Inferior parietal cortex (tissue), 1 donor: ENCODE data around the gene RAB3GAP2.
"Not testable (repeated sequence)": the region's sequence is repeated elsewhere in the genome, so short reads cannot be mapped to it uniquely, and the experiment has no call there.

Source experiments
- DNase-seq: peaks from one replicate; pipeline ENCODE4 v3.0.0-alpha.2; 2016; ENCODE audit errors: extremely low spot score

Gene RAB3GAP2

DNA sequence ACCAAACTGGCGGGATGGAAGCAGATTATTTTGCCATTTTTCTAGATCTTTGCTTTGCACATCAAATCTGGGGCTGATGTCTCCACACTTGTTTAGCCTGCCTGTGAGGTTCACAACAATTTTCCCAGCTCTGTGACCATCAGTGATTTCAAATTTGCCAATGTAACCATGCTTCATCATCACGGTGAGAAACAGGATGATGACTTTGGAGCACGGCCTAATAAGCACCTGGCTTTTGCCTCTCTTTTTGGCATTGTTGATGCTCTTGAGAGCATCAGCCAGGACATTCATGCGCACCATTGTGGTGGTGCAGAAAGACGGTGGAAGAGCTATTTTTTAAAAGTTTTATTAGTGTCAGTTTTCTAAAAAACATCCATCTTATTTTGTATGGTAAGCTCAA, 128.2 kb downstream of the RAB3GAP2 start:
- no peak for DNase-seq

DNA sequence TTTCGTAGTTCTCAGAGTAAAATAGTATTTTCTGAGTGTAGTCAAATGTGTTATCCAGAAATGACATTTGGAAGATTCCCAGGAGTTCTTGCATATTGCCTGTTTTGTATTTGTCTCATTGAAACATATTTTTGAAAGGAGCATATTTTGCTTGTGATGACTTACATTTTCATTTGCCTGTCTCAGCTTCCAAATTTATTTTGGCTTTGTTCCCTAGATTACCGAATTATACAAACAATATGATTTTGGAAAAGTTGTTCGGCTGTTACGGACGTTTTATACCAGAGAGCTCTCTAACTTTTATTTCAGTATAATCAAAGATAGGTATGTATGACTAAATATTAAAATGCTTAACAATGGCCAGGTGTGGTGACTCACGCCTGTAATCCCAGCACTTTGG, 132.3 kb downstream of the RAB3GAP2 start:
- DNase-seq: no peak

DNA sequence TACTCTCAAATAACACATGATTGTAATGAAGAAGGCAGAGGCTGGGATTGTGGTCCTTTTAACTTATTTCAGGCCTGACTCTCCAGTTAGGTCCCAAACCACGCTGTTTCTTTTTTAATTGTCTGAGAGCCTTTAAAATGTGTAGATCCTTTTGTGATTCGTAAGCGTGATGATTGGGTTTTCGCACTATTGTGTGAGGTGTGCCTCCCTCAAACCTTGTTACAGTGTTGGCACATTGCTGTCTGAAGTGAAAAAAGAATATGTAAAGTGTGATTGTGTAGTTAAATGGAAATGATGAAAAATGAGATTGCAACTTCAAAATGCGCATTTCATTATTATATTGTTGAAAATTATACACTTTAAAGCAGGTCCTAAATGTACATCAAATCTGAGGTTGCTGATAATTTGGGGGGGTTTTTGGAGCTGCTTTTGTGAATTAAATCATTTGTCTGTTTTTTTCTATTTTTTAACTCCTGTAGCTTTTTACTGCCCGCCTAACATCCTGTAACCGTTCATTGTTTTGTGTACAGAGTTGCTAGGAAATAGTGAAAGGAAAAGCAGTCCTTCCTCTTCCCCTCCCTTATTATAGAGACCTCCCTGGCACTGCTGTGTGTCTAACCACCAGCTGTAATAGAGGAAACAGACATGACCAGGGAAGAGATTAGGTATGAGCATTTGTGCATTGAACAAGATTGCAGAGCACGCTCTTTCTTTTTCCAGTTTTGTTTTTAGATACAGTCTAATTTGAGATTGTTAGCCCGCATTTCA, 135.1 kb downstream of the RAB3GAP2 start:
- no peak for DNase-seq

DNA sequence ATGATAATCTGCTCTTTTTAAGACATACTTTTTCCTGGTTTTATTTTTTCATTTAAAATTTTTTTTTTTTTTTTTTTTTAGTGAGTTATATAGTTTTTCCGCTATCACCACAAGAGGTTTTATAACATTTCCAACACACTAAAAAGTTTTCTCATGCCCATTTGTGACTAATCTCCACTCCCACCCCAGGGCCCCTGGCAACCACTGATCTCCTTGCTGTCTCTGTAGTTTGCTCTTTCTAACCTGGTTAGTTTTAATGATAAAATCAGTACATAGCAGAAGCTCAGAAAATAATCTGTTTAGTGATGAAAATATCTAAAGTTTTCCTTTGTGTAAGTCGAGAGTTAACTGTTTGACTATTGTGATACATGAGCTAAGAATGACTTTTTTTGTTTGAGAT, 136.5 kb downstream of the RAB3GAP2 start:
- no peak for DNase-seq

DNA sequence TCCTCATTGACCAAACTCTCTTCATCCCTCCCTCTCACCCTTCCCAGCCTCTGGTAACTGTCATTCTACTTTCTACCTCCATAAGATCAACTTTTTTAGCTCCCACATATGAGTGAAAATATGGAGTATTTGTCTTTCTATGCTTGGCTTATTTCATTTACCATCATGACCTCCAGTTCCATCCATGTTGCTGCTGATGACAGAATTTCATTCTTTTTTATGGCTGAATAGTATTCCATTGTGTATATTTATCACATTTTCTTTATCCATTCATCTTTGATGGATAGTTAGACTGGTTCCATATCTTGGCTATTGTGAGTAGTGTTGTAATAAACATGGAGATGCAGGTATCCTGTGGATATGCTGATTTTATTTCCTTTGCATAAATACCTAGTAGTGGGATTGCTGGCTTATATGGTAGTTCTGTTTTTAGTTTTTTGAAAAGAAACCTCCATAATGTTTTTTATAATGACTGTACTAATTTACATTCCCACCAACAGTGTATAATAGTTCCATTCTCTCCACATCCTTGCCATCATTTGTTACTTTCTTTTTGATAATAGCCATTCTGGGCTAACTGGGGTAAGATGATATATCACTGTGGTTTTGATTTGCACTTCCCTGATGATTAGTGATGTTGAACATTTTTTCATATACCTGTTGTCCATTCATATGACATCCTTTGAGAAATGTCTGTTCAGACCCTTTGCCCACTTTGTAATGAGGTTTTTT, 142.6 kb downstream of the RAB3GAP2 start:
- no peak for DNase-seq

DNA sequence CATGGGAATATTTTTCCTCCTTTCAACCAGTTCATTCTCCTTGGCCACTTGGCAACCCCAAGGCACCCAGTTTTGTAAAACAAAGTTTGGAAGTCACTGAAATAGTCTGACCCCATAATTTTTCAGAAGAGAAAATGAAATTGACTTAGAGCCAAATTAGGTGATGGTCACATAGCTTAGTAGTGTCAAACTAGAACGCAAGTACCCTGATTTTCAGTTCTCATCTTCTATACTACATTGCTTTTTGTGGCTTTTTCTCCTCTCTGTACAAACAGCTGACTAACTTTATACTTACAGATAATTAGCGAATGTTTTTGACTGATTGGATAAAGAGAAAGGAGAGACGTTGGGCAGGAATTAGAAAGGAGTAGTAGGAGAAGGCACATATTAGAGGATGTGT, 145.2 kb downstream of the RAB3GAP2 start:
- DNase-seq: no peak

DNA sequence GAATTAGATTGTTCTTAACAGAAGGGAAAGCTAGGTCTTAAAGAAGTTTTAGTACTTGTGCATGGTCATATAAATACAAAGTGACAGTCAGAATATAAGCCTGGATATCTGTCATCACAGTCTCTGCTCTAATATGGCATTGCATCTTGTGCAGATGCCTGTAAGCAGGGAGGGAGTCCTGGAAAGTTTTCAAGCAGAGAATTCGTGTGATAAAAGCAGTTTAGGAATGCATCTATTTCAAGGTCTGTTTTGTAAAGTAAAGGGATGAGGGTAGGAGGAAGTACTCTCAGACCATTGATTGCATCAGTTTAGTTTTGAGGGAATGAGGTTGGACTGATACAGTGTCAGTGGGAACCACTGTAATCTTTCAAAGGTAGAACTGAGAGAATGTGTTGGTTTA, 147.7 kb downstream of the RAB3GAP2 start:
- no peak for DNase-seq

DNA sequence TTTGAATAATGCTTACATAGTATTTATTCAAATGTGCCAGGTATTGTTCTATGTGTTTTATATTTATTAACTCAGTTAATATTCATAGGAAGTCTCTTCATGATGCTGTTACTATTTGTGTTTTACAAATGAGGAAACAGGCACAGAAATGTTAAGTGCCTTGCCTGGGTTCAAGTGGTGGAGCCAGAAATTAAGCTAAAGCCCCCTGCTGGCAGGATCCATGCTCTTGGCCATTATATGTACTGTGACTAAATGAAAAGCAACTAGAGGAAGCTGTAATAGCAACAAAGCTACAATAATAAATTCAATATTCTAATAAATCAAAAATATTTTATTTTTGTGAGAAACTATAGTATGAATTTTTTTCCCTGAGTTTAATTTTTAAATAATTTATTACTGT, 148.4 kb downstream of the RAB3GAP2 start:
- DNase-seq: no peak

DNA sequence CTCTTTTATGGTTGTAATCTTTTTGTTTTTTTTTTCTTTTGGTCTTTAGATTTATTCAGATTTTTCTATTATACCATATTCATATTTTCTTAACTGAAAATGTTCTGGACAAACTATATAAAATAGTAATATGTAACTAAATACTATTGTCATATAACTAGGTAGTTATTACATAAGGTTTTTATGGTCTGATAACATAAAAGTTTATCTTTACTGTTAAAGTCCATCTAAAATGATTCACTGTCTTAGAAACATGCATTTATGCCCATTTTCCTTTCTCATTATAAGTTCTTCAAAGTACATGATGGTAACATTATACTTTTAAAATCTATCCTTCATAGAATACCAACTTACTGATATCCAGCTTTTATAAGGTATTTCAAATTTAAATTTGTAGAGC, 149.2 kb downstream of the RAB3GAP2 start:
- DNase-seq: no peak

DNA sequence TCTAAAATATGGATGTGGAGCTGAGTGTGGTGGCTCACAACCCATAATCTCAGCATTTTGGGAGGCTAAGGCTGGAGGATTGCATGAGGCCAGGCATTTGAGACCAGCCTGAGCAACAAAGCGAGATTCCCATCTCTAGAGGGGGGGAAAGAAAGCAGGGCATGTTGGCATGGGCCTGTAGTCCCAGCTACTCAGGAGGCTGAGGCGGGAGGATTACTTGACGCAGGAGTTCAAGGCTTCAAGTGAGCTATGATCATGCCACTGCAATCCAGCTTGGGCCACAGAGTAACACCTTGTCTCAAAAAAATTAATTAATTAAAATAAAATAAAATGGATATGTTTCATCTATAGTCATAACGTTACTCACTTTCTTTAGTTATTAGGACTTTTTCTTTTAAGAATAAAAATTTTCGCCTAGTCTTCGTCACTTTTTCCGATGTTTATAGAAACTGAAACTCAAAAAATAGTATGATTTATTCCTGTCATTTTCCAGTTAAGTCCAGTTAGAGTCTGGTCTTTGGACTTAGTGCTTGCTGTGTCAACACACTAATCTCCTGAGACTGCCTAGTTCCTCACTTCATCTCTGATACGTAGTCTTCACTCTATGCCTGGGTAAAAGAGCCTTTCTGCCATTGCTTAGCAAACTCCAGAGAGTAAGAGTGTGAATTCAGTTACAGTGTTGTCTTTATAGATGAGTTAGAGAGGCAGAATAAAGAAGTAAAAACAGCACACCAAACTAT, 150.3 kb downstream of the RAB3GAP2 start:
- no peak for DNase-seq

DNA sequence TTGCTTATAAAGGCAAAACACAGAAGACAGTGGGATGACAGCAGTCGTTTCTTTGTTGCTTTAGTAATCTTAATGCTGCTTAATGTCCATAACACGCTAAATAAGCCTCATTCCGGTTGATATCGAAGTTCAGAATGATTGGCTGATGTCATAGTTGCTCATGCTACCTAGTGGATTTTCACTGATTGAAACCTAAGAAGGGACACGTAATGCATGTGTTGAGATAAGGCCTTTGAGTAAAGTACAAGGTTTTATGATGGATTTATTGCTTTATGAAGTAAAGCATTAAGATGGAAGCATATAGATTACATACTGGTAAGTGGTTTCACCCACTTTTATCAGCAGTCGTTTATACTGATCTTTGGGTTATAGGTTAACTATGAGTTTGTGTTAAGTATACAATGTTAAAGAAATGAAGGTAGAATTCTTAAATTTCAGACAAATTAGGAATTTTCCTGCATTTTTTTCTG, 153.2 kb downstream of the RAB3GAP2 start:
- no peak for DNase-seq

DNA sequence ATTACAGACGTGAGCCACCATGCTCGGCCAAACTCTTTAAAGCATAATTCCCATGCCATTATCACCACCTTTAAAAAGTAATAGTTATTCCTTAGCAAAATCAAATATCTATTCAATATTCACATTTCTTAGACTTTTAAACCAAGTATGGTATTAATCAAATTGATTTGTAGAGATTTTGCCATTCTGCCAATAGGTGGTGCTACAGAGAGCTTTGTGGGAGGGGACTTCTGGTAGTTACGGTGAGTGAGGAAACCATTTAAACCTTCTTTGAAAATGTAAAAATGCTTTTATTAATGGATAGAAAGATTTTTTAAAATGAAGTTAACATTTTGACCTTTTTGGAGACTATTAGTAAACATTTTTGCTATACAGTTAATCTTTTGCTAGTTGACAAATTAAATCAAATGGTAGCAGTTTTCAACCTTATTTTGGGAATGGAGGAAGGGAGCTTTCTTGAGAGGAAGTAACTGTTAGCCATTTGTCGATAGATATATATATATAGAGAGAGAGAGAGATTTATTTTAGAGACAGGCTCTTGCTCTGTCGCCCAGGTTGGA, 159.0 kb downstream of the RAB3GAP2 start:
- DNase-seq: no peak

DNA sequence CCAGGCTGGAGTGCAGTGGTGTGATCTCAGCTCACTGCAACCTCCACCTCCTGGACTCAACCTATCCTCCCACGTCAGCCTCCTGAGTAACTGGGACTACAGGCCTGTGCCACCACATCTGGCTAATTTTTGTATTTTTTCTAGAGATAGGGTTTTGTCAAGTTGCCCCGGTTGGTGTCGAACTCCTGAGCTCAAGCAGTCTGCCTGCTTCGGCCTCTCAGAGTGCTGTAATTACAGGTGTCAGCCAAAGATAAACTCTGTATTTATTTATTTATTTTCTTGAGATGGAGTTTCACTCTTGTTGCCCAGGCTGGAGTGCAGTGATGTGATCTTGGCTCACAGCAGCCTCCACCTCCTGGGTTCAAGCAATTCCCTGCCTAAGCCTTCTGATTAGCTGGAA, 159.7 kb downstream of the RAB3GAP2 start:
- DNase-seq: not testable (repeated sequence)

DNA sequence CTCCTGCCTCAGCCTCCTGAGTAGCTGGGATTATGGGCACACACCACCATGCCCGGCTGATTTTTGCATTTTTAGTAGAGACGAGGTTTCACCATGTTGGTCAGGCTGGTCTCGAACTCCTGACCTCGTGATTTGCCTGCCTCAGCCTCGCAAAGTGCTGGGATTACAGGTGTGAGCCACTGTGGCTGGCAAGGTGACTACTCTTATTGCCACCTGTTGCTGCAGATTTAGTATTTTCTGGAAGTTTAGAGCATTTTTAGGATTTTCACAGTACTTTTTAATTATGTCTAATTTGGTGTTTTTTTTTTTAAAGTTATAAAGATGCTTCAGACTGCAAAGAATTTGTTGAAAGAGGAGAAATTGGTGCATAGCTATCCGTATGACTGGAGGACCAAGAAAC, 161.8 kb downstream of the RAB3GAP2 start:
- DNase-seq: not testable (repeated sequence)

DNA sequence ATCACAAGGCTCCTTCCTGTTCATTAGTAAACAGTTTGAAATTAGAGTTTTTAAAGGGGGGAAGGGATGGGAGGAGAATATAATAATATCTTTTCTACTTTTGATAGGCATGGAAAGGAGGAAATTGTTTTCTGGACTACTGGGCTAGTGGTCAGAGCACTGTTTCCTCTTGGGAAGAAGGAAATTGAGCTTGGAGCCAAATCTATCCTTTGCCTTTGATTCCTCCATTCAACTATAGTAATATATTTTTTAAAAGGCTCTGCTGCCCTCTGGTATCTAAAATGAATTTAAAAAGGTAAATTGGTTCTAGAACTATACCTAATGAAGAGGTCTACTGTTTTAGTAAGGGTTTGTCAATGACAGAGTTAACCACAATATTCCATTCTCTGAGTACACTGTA, 172.4 kb downstream of the RAB3GAP2 start:
- no peak for DNase-seq
